ENCODE data around the gene NADK2. TPM values are rescaled to one million over a fixed set of nuclear protein-coding genes. Genes with fewer than 3 reads are reported as not detected.
"Not testable (repeated sequence)": the region's sequence is repeated elsewhere in the genome, so short reads cannot be mapped to it uniquely, and the experiment has no call there.

The NADK2 gene
- total and polyA plus RNA-seq, 4 donors = 73.6 to 178 (median 88.0) TPM

DNA sequence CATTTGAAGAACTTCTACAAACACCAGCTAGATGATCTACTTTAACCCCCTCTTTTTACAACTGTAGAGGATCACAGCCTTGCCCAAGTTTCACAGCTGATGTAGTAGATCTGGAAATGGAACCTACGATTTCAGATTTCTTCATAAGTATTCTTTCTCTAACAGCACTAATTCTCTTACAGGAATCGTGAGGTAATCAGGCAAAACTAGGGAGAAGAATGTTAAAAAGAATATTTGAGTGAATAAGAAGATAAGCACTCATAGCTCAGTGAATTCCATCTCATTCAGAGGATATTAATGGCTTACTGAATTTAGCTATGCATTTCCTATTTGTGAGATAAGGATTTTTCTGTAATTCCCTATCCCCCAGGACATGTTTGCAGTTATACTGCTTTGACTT, 42.1 kb downstream of the NADK2 start:
- 68% methylated on average over 2 of the region's 2 CpGs for WGBS
- Histone ChIP-seq H3K9me3 (ENCODE audit: control insufficient read depth in 4 of 4, low read length in 3 of 4) (no peaks in the 10 kb centered on the region), H3K9ac (ENCODE audit: low read depth in 1 of 2, low read length in 2 of 2) (no peak overlapping the region), H3K36me3 (ENCODE audit: control insufficient read depth in 4 of 4, insufficient read depth in 3 of 4, low read depth in 1 of 4, low read length in 3 of 4) (peaks cover 0 to 65% (median 58%) of the 10 kb centered on the region in 4 donors), H3K4me1 (ENCODE audit: control insufficient read depth in 4 of 4, insufficient read depth in 4 of 4, low read length in 3 of 4) (peaks cover 0 to 4% (median 0%) of the 10 kb centered on the region in 4 donors), H3K27ac (ENCODE audit: low read depth in 1 of 2, low read length in 2 of 2) (no peak overlapping the region), H3K27me3 (ENCODE audit: control insufficient read depth in 4 of 4, insufficient read depth in 4 of 4, low read length in 3 of 4) (no peaks in the 10 kb centered on the region), H3K4me3 (ENCODE audit: low read depth in 1 of 3, low read length in 3 of 3) (no peak overlapping the region)
- no peak for TF ChIP-seq HNF4A (conservative IDR thresholded peaks at IDR 0.05)
- no peak for DNase-seq (ENCODE audit: low spot score)

DNA sequence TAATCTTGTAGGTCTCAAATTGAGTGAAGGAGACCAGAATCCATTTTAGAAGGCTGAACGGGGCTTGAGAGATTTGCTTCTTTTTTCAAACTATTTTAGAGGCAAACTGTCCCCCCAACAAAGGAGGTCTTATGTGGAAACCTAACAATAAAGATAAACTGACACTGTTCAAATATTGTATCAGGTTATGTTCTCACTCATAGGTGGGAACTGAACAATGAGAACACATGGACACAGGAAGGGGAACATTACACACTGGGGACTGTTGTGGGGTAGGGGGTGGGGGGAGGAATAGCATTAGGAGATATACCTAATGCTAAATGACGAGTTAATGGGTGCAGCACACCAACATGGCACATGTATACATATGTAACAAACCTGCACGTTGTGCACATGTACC, 42.9 kb downstream of the NADK2 start:
- H3K36me3 ChIP-seq (ENCODE audit: control insufficient read depth in 4 of 4, insufficient read depth in 3 of 4, low read depth in 1 of 4, low read length in 3 of 4) = peaks cover 0 to 61% (median 55%) of the 10 kb centered on the region in 4 donors
- not testable (repeated sequence) for H3K4me1 ChIP-seq (ENCODE audit: control insufficient read depth in 4 of 4, insufficient read depth in 4 of 4, low read length in 3 of 4); H3K4me3 ChIP-seq (ENCODE audit: low read depth in 1 of 3, low read length in 3 of 3); DNase-seq (ENCODE audit: low spot score); H3K27ac ChIP-seq (ENCODE audit: low read depth in 1 of 2, low read length in 2 of 2); H3K27me3 ChIP-seq (ENCODE audit: control insufficient read depth in 4 of 4, insufficient read depth in 4 of 4, low read length in 3 of 4); H3K9ac ChIP-seq (ENCODE audit: low read depth in 1 of 2, low read length in 2 of 2); H3K9me3 ChIP-seq (ENCODE audit: control insufficient read depth in 4 of 4, low read length in 3 of 4)
- 92% methylated on average over 2 of the region's 3 CpGs for WGBS

DNA sequence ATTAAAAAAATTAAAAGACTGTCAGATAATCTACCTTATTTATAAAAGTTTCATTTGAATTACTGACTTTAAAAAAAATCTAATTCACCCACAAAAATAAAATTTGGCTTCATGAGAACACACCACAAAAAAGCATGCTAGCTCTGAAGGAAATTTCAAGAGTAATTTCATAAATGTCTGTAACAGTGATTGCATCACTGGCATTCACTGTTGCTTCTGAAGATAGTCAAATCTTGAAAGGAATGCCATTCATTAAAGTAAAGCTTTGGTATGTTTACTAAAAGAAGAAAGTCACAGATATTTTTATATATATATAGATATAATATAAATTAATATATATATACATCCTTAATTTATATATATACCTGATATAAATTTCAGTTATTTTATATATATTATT, 43.4 kb downstream of the NADK2 start:
- no peak for TF ChIP-seq NR2F2 (IDR thresholded peaks at IDR 0.05)
- TF ChIP-seq FOXA2 (IDR thresholded peaks at IDR 0.05) = no peak
- TF ChIP-seq, protein P1, sequence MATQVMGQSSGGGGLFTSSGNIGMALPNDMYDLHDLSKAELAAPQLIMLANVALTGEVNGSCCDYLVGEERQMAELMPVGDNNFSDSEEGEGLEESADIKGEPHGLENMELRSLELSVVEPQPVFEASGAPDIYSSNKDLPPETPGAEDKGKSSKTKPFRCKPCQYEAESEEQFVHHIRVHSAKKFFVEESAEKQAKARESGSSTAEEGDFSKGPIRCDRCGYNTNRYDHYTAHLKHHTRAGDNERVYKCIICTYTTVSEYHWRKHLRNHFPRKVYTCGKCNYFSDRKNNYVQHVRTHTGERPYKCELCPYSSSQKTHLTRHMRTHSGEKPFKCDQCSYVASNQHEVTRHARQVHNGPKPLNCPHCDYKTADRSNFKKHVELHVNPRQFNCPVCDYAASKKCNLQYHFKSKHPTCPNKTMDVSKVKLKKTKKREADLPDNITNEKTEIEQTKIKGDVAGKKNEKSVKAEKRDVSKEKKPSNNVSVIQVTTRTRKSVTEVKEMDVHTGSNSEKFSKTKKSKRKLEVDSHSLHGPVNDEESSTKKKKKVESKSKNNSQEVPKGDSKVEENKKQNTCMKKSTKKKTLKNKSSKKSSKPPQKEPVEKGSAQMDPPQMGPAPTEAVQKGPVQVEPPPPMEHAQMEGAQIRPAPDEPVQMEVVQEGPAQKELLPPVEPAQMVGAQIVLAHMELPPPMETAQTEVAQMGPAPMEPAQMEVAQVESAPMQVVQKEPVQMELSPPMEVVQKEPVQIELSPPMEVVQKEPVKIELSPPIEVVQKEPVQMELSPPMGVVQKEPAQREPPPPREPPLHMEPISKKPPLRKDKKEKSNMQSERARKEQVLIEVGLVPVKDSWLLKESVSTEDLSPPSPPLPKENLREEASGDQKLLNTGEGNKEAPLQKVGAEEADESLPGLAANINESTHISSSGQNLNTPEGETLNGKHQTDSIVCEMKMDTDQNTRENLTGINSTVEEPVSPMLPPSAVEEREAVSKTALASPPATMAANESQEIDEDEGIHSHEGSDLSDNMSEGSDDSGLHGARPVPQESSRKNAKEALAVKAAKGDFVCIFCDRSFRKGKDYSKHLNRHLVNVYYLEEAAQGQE (IDR thresholded peaks at IDR 0.05) = no peak
- TF ChIP-seq RAD21 (IDR thresholded peaks at IDR 0.05) = no peak
- H3K36me3 ChIP-seq (ENCODE audit: control insufficient read depth in 4 of 4, insufficient read depth in 3 of 4, low read depth in 1 of 4, low read length in 3 of 4) = peaks cover 0 to 57% (median 53%) of the 10 kb centered on the region in 4 donors
- H3K4me1 ChIP-seq (ENCODE audit: control insufficient read depth in 4 of 4, insufficient read depth in 4 of 4, low read length in 3 of 4) = peaks cover 0 to 9% (median 7%) of the 10 kb centered on the region in 4 donors

DNA sequence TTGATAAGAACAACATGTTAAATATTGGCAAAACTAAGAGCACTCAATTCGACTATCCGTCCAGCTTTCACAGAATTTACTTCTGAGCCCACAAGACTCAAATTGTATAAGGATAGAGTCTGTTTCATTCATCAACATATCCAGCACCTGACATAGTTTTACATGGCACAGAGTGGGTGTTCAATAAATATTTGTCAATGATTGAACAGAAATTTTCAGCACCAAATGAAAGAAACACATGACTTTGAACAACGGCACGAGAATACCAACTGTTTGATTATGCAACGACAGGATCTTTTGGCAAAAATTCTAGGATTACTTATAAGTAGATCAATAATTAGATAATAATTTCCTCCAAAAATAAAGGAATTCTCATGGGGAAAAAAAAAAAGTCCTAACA, 48.0 kb downstream of the NADK2 start:
- no peaks in the 10 kb centered on the region for H3K9me3 ChIP-seq (ENCODE audit: control insufficient read depth in 4 of 4, low read length in 3 of 4)
- peaks cover 3 to 13% (median 11%) of the 10 kb centered on the region in 4 donors for H3K4me1 ChIP-seq (ENCODE audit: control insufficient read depth in 4 of 4, insufficient read depth in 4 of 4, low read length in 3 of 4)
- H3K9ac ChIP-seq (ENCODE audit: low read depth in 1 of 2, low read length in 2 of 2) = no peak overlapping the region
- H3K27ac ChIP-seq (ENCODE audit: low read depth in 1 of 2, low read length in 2 of 2) = no peak overlapping the region
- TF ChIP-seq, protein P1 (IDR thresholded peaks at IDR 0.05) = peak; percentile 59
- TF ChIP-seq JUND (IDR thresholded peaks at IDR 0.05) = peak in 1 of 2 donors; percentile 13
- TF ChIP-seq, protein P2, sequence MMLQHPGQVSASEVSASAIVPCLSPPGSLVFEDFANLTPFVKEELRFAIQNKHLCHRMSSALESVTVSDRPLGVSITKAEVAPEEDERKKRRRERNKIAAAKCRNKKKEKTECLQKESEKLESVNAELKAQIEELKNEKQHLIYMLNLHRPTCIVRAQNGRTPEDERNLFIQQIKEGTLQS (IDR thresholded peaks at IDR 0.05) = peak; percentile 48
- TF ChIP-seq, protein P3, sequence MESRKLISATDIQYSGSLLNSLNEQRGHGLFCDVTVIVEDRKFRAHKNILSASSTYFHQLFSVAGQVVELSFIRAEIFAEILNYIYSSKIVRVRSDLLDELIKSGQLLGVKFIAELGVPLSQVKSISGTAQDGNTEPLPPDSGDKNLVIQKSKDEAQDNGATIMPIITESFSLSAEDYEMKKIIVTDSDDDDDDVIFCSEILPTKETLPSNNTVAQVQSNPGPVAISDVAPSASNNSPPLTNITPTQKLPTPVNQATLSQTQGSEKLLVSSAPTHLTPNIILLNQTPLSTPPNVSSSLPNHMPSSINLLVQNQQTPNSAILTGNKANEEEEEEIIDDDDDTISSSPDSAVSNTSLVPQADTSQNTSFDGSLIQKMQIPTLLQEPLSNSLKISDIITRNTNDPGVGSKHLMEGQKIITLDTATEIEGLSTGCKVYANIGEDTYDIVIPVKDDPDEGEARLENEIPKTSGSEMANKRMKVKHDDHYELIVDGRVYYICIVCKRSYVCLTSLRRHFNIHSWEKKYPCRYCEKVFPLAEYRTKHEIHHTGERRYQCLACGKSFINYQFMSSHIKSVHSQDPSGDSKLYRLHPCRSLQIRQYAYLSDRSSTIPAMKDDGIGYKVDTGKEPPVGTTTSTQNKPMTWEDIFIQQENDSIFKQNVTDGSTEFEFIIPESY (IDR thresholded peaks at IDR 0.05) = no peak
- TF ChIP-seq HNF4A (conservative IDR thresholded peaks at IDR 0.05) = peak; percentile 12 to 30
- TF ChIP-seq RXRA (IDR thresholded peaks at IDR 0.05) = peak in 1 of 2 donors; percentile 19
- H3K4me3 ChIP-seq (ENCODE audit: low read depth in 1 of 3, low read length in 3 of 3) = no peak overlapping the region
- 44% methylated on average over 5 of the region's 5 CpGs for WGBS
- no peak for DNase-seq (ENCODE audit: low spot score)
- H3K36me3 ChIP-seq (ENCODE audit: control insufficient read depth in 4 of 4, insufficient read depth in 3 of 4, low read depth in 1 of 4, low read length in 3 of 4) = peaks cover 0 to 40% (median 30%) of the 10 kb centered on the region in 4 donors
- H3K27me3 ChIP-seq (ENCODE audit: control insufficient read depth in 4 of 4, insufficient read depth in 4 of 4, low read length in 3 of 4) = no peaks in the 10 kb centered on the region

More for the DNA sequence above, 43.4 kb downstream of the NADK2 start:
- Histone ChIP-seq H3K27me3 (ENCODE audit: control insufficient read depth in 4 of 4, insufficient read depth in 4 of 4, low read length in 3 of 4) (no peaks in the 10 kb centered on the region), H3K4me3 (ENCODE audit: low read depth in 1 of 3, low read length in 3 of 3) (no peak overlapping the region), H3K27ac (ENCODE audit: low read depth in 1 of 2, low read length in 2 of 2) (no peak overlapping the region), H3K9ac (ENCODE audit: low read depth in 1 of 2, low read length in 2 of 2) (no peak overlapping the region), H3K9me3 (ENCODE audit: control insufficient read depth in 4 of 4, low read length in 3 of 4) (no peaks in the 10 kb centered on the region)
- DNase-seq (ENCODE audit: low spot score) = no peak

DNA sequence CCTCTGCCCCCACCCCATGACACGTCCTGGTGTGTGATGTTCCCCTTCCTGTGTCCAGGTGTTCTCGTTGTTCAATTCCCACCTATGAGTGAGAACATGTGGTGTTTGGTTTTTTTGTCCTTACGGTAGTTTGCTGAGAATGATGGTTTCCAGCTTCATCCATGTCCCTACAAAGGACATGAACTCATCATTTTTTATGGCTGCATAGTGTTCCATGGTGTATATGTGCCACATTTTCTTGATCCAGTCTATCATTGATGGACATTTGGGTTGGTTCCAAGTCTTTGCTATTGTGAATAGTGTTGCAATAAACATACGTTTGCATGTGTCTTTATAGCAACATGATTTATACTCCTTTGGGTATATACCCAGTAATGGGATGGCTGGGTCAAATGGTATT, 57.3 kb downstream of the NADK2 start:
- H3K9ac ChIP-seq (ENCODE audit: low read depth in 1 of 2, low read length in 2 of 2); H3K27me3 ChIP-seq (ENCODE audit: control insufficient read depth in 4 of 4, insufficient read depth in 4 of 4, low read length in 3 of 4); H3K4me3 ChIP-seq (ENCODE audit: low read depth in 1 of 3, low read length in 3 of 3); H3K36me3 ChIP-seq (ENCODE audit: control insufficient read depth in 4 of 4, insufficient read depth in 3 of 4, low read depth in 1 of 4, low read length in 3 of 4); H3K9me3 ChIP-seq (ENCODE audit: control insufficient read depth in 4 of 4, low read length in 3 of 4); H3K27ac ChIP-seq (ENCODE audit: low read depth in 1 of 2, low read length in 2 of 2); DNase-seq (ENCODE audit: low spot score): not testable (repeated sequence)
- 87% methylated on average over 3 of the region's 4 CpGs for WGBS
- peaks cover 10 to 28% (median 23%) of the 10 kb centered on the region in 4 donors for H3K4me1 ChIP-seq (ENCODE audit: control insufficient read depth in 4 of 4, insufficient read depth in 4 of 4, low read length in 3 of 4)
